ENCODE measurements around the gene STX1A. TPM values are rescaled to one million over a fixed set of nuclear protein-coding genes. Genes with fewer than 3 reads are reported as not detected.

Gene STX1A
- total and polyA plus RNA-seq, 2 of the 13 experiments (the other 11 are each of a cell fraction or from before 2014, with no cell fraction given) = 6.1 to 12.2 TPM

DNA sequence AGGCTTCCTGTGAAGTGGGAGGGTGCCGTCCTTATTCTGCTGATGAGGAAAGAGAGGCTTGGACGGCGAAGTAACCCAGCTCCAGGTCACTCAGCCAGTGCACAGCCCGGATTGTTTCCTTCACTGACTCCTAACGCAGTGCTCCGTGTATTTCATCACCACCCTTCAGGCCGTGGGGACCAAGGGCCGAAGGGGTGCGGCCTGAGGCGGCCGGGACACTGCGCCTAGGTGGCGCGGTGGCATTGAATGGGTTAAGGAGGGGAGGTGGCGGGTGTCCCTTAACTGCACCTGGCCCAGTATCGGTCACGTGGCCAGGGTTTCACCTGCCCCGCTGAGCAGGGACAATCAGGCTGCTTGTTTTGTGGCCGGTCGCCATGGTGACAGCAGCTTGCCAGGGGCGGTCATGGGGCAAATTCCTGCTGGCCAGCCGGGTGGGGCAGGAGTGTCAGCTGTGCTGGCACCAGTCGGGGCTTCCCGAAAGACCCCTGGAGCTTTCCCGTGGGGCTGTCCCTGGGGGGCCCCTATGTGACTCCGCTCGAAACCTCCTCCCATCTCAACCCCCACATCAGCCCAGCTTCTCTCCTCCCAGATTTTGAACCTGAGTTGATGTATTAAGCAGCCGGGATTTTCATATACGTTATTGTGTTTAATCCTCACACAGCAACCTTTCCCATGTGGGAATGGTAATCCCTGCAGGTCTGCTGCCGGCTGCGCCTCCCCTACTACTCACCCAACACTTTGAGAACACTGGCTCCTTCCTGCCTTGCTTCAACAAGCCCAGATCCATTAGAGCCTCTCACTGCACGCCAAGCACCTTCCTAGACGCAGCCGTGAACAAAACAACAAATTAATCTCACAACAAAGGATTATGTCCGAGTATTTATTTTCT lies 23.5 kb upstream of the STX1A start (continued):
- TF ChIP-seq ZNF350 (CRISPR knock-in tag; IDR thresholded peaks at IDR 0.05; ENCODE audit: borderline replicate concordance, low read depth) (peak; percentile 65; the same call in 1 of the 2 replicates), MAFF (IDR thresholded peaks at IDR 0.05; ENCODE audit: low read depth, low read length) (no peak), ZNF180 (CRISPR knock-in tag; IDR thresholded peaks at IDR 0.05; ENCODE audit: borderline replicate concordance, low read depth) (no peak), KDM5A (IDR thresholded peaks at IDR 0.05; ENCODE audit: borderline replicate concordance, low read length) (peak; percentile 46; the same call in 1 of the 2 replicates), ZNF569 (CRISPR knock-in tag; IDR thresholded peaks at IDR 0.05; ENCODE audit: borderline replicate concordance) (no peak)
- TF ChIP-seq, protein P1, sequence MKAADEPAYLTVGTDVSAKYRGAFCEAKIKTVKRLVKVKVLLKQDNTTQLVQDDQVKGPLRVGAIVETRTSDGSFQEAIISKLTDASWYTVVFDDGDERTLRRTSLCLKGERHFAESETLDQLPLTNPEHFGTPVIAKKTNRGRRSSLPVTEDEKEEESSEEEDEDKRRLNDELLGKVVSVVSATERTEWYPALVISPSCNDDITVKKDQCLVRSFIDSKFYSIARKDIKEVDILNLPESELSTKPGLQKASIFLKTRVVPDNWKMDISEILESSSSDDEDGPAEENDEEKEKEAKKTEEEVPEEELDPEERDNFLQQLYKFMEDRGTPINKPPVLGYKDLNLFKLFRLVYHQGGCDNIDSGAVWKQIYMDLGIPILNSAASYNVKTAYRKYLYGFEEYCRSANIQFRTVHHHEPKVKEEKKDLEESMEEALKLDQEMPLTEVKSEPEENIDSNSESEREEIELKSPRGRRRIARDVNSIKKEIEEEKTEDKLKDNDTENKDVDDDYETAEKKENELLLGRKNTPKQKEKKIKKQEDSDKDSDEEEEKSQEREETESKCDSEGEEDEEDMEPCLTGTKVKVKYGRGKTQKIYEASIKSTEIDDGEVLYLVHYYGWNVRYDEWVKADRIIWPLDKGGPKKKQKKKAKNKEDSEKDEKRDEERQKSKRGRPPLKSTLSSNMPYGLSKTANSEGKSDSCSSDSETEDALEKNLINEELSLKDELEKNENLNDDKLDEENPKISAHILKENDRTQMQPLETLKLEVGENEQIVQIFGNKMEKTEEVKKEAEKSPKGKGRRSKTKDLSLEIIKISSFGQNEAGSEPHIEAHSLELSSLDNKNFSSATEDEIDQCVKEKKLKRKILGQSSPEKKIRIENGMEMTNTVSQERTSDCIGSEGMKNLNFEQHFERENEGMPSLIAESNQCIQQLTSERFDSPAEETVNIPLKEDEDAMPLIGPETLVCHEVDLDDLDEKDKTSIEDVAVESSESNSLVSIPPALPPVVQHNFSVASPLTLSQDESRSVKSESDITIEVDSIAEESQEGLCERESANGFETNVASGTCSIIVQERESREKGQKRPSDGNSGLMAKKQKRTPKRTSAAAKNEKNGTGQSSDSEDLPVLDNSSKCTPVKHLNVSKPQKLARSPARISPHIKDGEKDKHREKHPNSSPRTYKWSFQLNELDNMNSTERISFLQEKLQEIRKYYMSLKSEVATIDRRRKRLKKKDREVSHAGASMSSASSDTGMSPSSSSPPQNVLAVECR (CRISPR knock-in tag; IDR thresholded peaks at IDR 0.05; ENCODE audit: borderline replicate concordance) = peak; percentile 54; the same call in 1 of the 2 replicates
- TF ChIP-seq, protein P2, sequence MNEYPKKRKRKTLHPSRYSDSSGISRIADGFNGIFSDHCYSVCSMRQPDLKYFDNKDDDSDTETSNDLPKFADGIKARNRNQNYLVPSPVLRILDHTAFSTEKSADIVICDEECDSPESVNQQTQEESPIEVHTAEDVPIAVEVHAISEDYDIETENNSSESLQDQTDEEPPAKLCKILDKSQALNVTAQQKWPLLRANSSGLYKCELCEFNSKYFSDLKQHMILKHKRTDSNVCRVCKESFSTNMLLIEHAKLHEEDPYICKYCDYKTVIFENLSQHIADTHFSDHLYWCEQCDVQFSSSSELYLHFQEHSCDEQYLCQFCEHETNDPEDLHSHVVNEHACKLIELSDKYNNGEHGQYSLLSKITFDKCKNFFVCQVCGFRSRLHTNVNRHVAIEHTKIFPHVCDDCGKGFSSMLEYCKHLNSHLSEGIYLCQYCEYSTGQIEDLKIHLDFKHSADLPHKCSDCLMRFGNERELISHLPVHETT (CRISPR knock-in tag; conservative IDR thresholded peaks at IDR 0.05) = no peak
